Measurements from ENCODE around the gene GPER1. TPM values are rescaled to one million over a fixed set of nuclear protein-coding genes. Genes with fewer than 3 reads are reported as not detected.

Gene GPER1
- total RNA-seq, 2 donors from 2014 or later, result 5.7 to 8.2 TPM

DNA sequence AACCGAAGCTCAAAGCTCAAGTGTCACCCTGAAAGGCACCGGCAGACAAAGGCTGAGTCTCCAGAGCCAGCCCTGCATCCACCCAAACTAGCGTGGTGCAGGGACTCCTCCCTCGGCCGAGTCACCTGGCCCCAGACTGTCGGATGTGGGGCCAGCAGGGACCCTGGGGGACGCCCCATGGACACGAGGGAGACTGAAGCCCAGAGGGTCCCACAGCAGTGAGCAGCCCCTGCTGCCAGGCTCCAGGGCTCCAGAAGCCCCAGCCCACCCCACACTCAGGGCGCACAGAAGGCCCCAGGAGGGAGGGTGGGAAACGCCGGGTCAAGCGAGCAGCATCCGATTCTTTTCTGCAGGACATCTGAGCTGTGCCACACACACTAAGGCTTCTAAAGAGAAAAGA, 23.3 kb upstream of the GPER1 start:
- H3K36me3 ChIP-seq, result no peaks in the 10 kb centered on the region
- H3K27me3 ChIP-seq, result no peaks in the 10 kb centered on the region
- H3K9ac ChIP-seq (ENCODE audit: low read depth in 2 of 2, low read length in 2 of 2), result no peak overlapping the region
- H3K4me3 ChIP-seq, result no peak overlapping the region
- DNase-seq, result no peak
- intact Hi-C loops (cut with DNase I), result loop anchor here (2.0 kb wide), 1 partner anchor 72 kb away; no protein-coding TSS in a partner anchor
- H3K9me3 ChIP-seq, result no peaks in the 10 kb centered on the region
- TF ChIP-seq, protein P1, sequence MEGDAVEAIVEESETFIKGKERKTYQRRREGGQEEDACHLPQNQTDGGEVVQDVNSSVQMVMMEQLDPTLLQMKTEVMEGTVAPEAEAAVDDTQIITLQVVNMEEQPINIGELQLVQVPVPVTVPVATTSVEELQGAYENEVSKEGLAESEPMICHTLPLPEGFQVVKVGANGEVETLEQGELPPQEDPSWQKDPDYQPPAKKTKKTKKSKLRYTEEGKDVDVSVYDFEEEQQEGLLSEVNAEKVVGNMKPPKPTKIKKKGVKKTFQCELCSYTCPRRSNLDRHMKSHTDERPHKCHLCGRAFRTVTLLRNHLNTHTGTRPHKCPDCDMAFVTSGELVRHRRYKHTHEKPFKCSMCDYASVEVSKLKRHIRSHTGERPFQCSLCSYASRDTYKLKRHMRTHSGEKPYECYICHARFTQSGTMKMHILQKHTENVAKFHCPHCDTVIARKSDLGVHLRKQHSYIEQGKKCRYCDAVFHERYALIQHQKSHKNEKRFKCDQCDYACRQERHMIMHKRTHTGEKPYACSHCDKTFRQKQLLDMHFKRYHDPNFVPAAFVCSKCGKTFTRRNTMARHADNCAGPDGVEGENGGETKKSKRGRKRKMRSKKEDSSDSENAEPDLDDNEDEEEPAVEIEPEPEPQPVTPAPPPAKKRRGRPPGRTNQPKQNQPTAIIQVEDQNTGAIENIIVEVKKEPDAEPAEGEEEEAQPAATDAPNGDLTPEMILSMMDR (IDR thresholded peaks at IDR 0.05), result no peak
- no peaks in the 10 kb centered on the region for H3K4me1 ChIP-seq
- H3K27ac ChIP-seq, result no peak overlapping the region

DNA sequence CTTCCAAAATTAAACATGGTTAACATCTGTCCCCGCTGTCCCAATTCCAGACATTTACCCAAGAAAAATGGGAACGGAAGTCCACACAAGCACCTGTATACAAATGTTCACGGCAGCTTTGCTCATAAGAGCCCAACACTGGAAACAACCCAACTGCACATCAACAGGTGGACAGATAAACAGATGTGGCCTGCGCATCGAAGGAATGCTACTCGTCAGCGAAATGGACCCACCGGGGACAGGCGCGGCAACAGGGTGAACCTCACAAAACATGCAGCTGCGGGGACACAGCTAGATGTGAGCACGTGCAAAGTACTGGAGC, 22.7 kb upstream of the GPER1 start:
- intact Hi-C loops (cut with DNase I), result loop anchor here (2.0 kb wide), 1 partner anchor 72 kb away; no protein-coding TSS in a partner anchor
- no peak for DNase-seq
- TF ChIP-seq, protein P1 (IDR thresholded peaks at IDR 0.05), result no peak
- Histone ChIP-seq H3K4me1 (no peaks in the 10 kb centered on the region), H3K27me3 (no peaks in the 10 kb centered on the region), H3K36me3 (no peaks in the 10 kb centered on the region), H3K27ac (no peak overlapping the region), H3K9me3 (no peaks in the 10 kb centered on the region), H3K4me3 (no peak overlapping the region), H3K9ac (ENCODE audit: low read depth in 2 of 2, low read length in 2 of 2) (peak overlapping the region in 1 of 2 donors; percentile 55)

DNA sequence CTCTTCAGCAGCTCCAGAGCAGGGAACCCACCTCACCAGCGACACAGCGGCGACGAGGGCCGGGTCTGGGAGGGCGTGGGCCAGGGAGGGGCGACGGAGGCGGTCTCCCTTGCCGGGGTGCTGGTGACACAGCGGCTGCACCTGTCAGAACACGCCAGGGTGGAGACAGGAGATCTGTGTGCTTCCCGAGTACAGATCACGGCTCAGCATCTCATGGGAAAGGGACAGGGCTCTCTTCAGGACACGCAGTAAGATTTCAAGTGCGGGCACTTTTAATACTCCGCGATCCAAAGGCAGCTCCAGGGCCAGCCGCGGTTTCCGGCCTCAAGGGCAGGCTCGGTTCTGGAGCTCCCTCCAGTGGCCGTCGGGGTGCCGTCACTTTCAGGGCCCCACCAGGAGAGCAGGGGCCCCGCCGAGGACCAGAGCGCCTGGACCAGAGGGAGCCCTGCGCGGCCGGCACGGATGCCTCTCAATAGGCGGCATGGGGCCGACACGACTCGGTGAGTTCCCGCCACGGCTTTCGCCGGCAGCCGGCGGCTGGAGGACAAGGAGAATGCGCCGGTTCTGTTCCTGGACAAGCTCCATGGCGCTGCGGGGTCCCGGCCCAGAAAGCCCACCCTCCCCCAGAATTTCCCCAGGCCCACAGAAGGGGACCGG, 22.2 kb upstream of the GPER1 start:
- Histone ChIP-seq H3K9ac (ENCODE audit: low read depth in 2 of 2, low read length in 2 of 2) (peak overlapping the region in 1 of 2 donors; percentile 55), H3K4me3 (no peak overlapping the region), H3K36me3 (no peaks in the 10 kb centered on the region), H3K27ac (no peak overlapping the region), H3K4me1 (no peaks in the 10 kb centered on the region), H3K9me3 (no peaks in the 10 kb centered on the region), H3K27me3 (no peaks in the 10 kb centered on the region)
- peak; percentile 86 for DNase-seq
- TF ChIP-seq, protein P1 (IDR thresholded peaks at IDR 0.05), result peak; percentile 82
- intact Hi-C loops (cut with DNase I), result loop anchor here (2.0 kb wide), 1 partner anchor 73 kb away; no protein-coding TSS in a partner anchor

DNA sequence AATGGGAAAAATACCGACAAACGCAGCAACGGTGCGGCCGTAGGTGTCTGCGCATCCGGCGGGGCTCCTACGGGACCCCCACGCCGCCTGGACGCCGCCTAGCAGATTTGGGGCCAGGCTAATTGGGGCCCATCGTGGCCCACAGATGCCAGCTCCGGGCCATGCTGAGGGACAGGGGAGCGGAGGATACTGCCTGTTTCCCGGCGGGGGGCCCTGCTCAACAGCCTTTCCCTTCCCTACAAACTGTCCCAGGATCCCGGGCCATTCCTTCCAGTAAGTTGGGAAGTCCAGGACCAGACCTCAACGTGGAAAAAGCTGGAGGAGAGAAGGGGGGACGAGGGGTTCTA, 21.7 kb upstream of the GPER1 start:
- Histone ChIP-seq H3K27me3 (no peaks in the 10 kb centered on the region), H3K9me3 (no peaks in the 10 kb centered on the region), H3K4me1 (no peaks in the 10 kb centered on the region), H3K36me3 (no peaks in the 10 kb centered on the region), H3K9ac (ENCODE audit: low read depth in 2 of 2, low read length in 2 of 2) (no peak overlapping the region), H3K27ac (no peak overlapping the region), H3K4me3 (no peak overlapping the region)
- intact Hi-C loops (cut with DNase I), result no loop called here
- DNase-seq, result no peak
- TF ChIP-seq, protein P1 (IDR thresholded peaks at IDR 0.05), result no peak

DNA sequence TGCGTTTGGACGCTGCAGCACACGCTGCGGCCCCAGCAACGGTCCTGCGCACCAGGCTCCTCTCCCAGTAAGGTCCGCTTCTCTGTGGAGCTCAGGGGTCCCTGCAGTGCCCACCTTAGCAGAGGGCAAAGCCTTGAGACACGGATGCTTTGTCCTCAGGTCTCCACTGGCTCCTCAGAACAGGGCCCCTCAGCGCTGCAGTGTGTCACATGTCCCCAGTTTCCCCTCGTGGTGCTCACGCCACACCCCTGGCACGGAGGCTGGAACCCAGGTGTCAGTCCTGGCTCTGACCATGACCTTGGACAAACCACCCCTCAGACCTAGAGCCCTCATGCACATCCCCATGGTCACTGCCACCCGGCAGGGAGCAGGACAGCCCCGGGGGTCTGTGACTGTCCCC, 19.9 kb upstream of the GPER1 start:
- Histone ChIP-seq H3K9ac (ENCODE audit: low read depth in 2 of 2, low read length in 2 of 2) (no peak overlapping the region), H3K4me1 (no peaks in the 10 kb centered on the region), H3K4me3 (no peak overlapping the region), H3K9me3 (no peaks in the 10 kb centered on the region), H3K36me3 (no peaks in the 10 kb centered on the region), H3K27me3 (no peaks in the 10 kb centered on the region), H3K27ac (no peak overlapping the region)
- intact Hi-C loops (cut with DNase I), result no loop called here
- TF ChIP-seq, protein P1 (IDR thresholded peaks at IDR 0.05), result no peak
- DNase-seq, result no peak

All from colonic mucosa (tissue), 4 donors.